WTC11 (cell line): Measurements from ENCODE around the gene PDCD6IP. TPM values are rescaled to one million over a fixed set of nuclear protein-coding genes. Genes with fewer than 3 reads are reported as not detected.
"Not testable (repeated sequence)": the region's sequence is repeated elsewhere in the genome, so short reads cannot be mapped to it uniquely, and the experiment has no call there.

Experiments used
- ATAC-seq: fragments of 200-7000 bp; cut with Tn5 transposase; 2 replicates; pipeline ENCODE4 v1.10.0; 2021; ENCODE audit warnings: mild to moderate bottlenecking, moderate library complexity
- CTCF ChIA-PET: fragments of 300-600 bp; sonication (Branson Sonifier 250); formaldehyde crosslinking; loops from one replicate; lab custom pipeline; 2021; ENCODE audit warnings: antibody characterized with exemption; lab: Charles Lee
- POLR2A ChIA-PET: fragments of 350-600 bp; sonication (Branson Sonifier 250); formaldehyde crosslinking; loops from one replicate; lab custom pipeline; 2021; ENCODE audit warnings: antibody characterized with exemption; lab: Charles Lee
- DNase-seq: peaks from one replicate; pipeline ENCODE4 v3.0.0; 2021; ENCODE audit warnings: low spot score
- H3K27ac Mint-ChIP-seq: 2 replicates; pipeline ENCODE4 v1.8.0; 2021; ENCODE audit warnings: mixed read lengths
- H3K27me3 Mint-ChIP-seq: 2 replicates; pipeline ENCODE4 v1.8.0; 2021; ENCODE audit warnings: low read depth, mild to moderate bottlenecking, moderate library complexity, mixed read lengths
- H3K36me3 Mint-ChIP-seq: 2 replicates; pipeline ENCODE4 v1.8.0; 2021; ENCODE audit warnings: mixed read lengths
- H3K4me1 Mint-ChIP-seq: 2 replicates; pipeline ENCODE4 v1.8.0; 2022; ENCODE audit warnings: mixed read lengths
- H3K4me3 Mint-ChIP-seq: 2 replicates; pipeline ENCODE4 v1.8.0; 2021; ENCODE audit warnings: mild to moderate bottlenecking, moderate library complexity, mixed read lengths
- H3K9me3 Mint-ChIP-seq: 2 replicates; pipeline ENCODE4 v1.8.0; 2021; ENCODE audit warnings: mixed read lengths
- EMX1 ChIP-seq: fragments of 250-450 bp; sonication (Bioruptor Pico); IDR thresholded peaks from 2 replicates; pipeline ENCODE4 v1.8.0; 2021; ENCODE audit warnings: mild to moderate bottlenecking
- FOXP1 ChIP-seq: sonication (generic); formaldehyde crosslinking; IDR thresholded peaks from 2 replicates; pipeline ENCODE4 v1.8.0; 2022; ENCODE audit warnings: missing genetic modification reagents, mild to moderate bottlenecking, moderate library complexity, borderline replicate concordance
- NR2C2 ChIP-seq: sonication (generic); formaldehyde crosslinking; IDR thresholded peaks from 2 replicates; pipeline ENCODE4 v1.8.0; 2022; ENCODE audit warnings: mild to moderate bottlenecking, missing genetic modification reagents
- PRDM15 ChIP-seq: sonication (generic); formaldehyde crosslinking; IDR thresholded peaks from 2 replicates; pipeline ENCODE4 v1.8.0; 2022; ENCODE audit warnings: missing genetic modification reagents
- SMAD4 ChIP-seq: sonication (generic); formaldehyde crosslinking; IDR thresholded peaks from 2 replicates; pipeline ENCODE4 v1.8.0; 2022; ENCODE audit warnings: mild to moderate bottlenecking, missing genetic modification reagents
- TP53 ChIP-seq: sonication (generic); formaldehyde crosslinking; IDR thresholded peaks from 2 replicates; pipeline ENCODE4 v1.8.1; 2023; ENCODE audit warnings: mild to moderate bottlenecking, missing genetic modification reagents
- ZBTB21 ChIP-seq: sonication (generic); formaldehyde crosslinking; IDR thresholded peaks from 2 replicates; pipeline ENCODE4 v1.8.1; 2023; ENCODE audit warnings: mild to moderate bottlenecking, missing genetic modification reagents, borderline replicate concordance
- ZNF121 ChIP-seq: sonication (generic); formaldehyde crosslinking; IDR thresholded peaks from 2 replicates; pipeline ENCODE4 v1.8.0; 2023; ENCODE audit warnings: missing genetic modification reagents
- ZNF232 ChIP-seq: sonication (generic); formaldehyde crosslinking; IDR thresholded peaks from 2 replicates; pipeline ENCODE4 v1.8.0; 2022; ENCODE audit warnings: mild to moderate bottlenecking, missing genetic modification reagents
- ZNF263 ChIP-seq: sonication (generic); formaldehyde crosslinking; IDR thresholded peaks from 2 replicates; pipeline ENCODE4 v1.8.1; 2022; ENCODE audit warnings: low read depth, mild to moderate bottlenecking, moderate library complexity, missing genetic modification reagents
- ZNF317 ChIP-seq: sonication (generic); formaldehyde crosslinking; IDR thresholded peaks from 2 replicates; pipeline ENCODE4 v1.8.1; 2023; ENCODE audit warnings: low read depth, mild to moderate bottlenecking, moderate library complexity, missing genetic modification reagents, borderline replicate concordance
- ZNF396 ChIP-seq: fragments of 250-450 bp; sonication (Bioruptor Pico); IDR thresholded peaks from 2 replicates; pipeline ENCODE4 v1.8.0; 2021; ENCODE audit warnings: mild to moderate bottlenecking, moderate library complexity, borderline replicate concordance
- ZNF423 ChIP-seq: fragments of 250-450 bp; sonication (Bioruptor Pico); IDR thresholded peaks from 2 replicates; pipeline ENCODE4 v2.1.2; 2022; ENCODE audit warnings: mild to moderate bottlenecking, moderate library complexity
- total RNA-seq: library from RNA; stranded (reverse); gene quantifications from 3 replicates; pipeline ENCODE4 v1.2.3, GENCODE V29; 2021
- TF ChIP-seq, protein P1 (sequence below): sonication (generic); formaldehyde crosslinking; IDR thresholded peaks from 2 replicates; pipeline ENCODE4 v1.8.1; 2022; ENCODE audit warnings: mild to moderate bottlenecking, missing genetic modification reagents, moderate library complexity, borderline replicate concordance
- TF ChIP-seq, protein P2 (sequence below): sonication (generic); formaldehyde crosslinking; IDR thresholded peaks from 2 replicates; pipeline ENCODE4 v1.8.1; 2023; ENCODE audit warnings: mild to moderate bottlenecking, missing genetic modification reagents, moderate library complexity
- TF ChIP-seq, protein P3 (sequence below): sonication (generic); formaldehyde crosslinking; IDR thresholded peaks from 2 replicates; pipeline ENCODE4 v1.8.0; 2023; ENCODE audit warnings: mild to moderate bottlenecking, missing genetic modification reagents
- TF ChIP-seq, protein P4 (sequence below): sonication (generic); formaldehyde crosslinking; IDR thresholded peaks from 2 replicates; pipeline ENCODE4 v1.8.0; 2022; ENCODE audit warnings: mild to moderate bottlenecking, missing genetic modification reagents

PDCD6IP gene
- total RNA-seq, 1 experiment from 2014 or later: 173 TPM

- Mint-ChIP-seq H3K36me3 (peaks cover 38% of the 10 kb centered on the region), H3K4me3 (no peak overlapping the region)
- no peak for DNase-seq
- CTCF ChIA-PET: interaction anchor here (0.8 to 1.1 kb wide), 3 partner anchors 47 to 461 kb away, joined by 3 to 5 read pairs (median 4); no protein-coding TSS in a partner anchor
- TF ChIP-seq, protein P1, sequence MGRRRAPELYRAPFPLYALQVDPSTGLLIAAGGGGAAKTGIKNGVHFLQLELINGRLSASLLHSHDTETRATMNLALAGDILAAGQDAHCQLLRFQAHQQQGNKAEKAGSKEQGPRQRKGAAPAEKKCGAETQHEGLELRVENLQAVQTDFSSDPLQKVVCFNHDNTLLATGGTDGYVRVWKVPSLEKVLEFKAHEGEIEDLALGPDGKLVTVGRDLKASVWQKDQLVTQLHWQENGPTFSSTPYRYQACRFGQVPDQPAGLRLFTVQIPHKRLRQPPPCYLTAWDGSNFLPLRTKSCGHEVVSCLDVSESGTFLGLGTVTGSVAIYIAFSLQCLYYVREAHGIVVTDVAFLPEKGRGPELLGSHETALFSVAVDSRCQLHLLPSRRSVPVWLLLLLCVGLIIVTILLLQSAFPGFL (CRISPR knock-in tag): no peak
- TF ChIP-seq, protein P2, sequence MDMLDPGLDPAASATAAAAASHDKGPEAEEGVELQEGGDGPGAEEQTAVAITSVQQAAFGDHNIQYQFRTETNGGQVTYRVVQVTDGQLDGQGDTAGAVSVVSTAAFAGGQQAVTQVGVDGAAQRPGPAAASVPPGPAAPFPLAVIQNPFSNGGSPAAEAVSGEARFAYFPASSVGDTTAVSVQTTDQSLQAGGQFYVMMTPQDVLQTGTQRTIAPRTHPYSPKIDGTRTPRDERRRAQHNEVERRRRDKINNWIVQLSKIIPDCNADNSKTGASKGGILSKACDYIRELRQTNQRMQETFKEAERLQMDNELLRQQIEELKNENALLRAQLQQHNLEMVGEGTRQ (CRISPR knock-in tag): no peak
- TF ChIP-seq ZNF396 (CRISPR knock-in tag) (no peak), ZNF232 (no peak)
- TF ChIP-seq, all 79 proteins: peak for 0
- no peaks in the 10 kb centered on the region for H3K9me3 Mint-ChIP-seq
- ATAC-seq: peak; percentile 64
- no peaks in the 10 kb centered on the region for H3K27me3 Mint-ChIP-seq
- no peak overlapping the region for H3K27ac Mint-ChIP-seq
- peaks cover 13% of the 10 kb centered on the region for H3K4me1 Mint-ChIP-seq
- POLR2A ChIA-PET: no interaction called here
Measured at GRCh38 chr3:33834096-33834453, 35.6 kb downstream of the PDCD6IP start.

DNA sequence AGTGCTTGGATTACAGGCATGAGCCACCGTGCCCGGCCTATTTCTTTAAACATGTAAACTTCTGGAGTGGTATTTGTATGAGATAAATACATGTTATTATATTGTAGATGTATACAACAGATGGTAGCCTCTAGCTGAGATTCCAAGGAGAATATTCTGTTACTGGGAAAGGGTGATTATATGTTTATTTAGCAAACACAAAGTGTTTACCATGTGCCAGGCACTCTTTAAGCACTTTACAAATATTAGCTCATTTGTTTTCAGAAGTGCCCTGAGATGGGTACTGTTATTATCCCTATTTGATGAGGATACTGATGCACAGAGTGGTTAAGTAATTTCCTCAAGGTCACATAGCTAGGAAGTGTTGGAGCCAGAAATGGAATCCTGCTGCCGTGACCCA is 38.8 kb downstream of the PDCD6IP start:
- H3K9me3 Mint-ChIP-seq, ATAC-seq, H3K27ac Mint-ChIP-seq, DNase-seq, H3K27me3 Mint-ChIP-seq, H3K4me3 Mint-ChIP-seq, POLR2A ChIA-PET: not testable (repeated sequence)
- CTCF ChIA-PET: interaction anchor here (0.7 kb wide), 1 partner anchor 9 kb away, joined by 3 read pairs; no protein-coding TSS in a partner anchor
- peaks cover 39% of the 10 kb centered on the region for H3K36me3 Mint-ChIP-seq
- H3K4me1 Mint-ChIP-seq: peaks cover 13% of the 10 kb centered on the region

DNA sequence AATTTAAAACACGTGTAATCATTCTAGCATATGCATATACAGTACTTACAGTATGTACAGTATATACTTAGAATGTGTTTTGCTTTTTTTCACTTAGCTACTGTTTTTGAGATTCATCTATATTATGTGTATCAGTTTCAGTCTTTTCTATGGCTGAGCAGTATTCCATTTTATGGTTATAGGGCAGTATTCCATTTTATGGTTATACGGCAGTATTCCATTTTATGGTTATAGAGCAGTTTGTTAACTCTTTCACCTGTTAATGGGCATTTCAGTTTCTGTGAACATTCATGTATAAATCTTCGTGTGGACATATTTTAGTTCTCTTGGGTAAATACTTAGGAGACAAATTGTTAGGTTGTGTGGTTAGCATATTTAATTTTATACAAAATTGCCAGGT is 40.9 kb downstream of the PDCD6IP start:
- TF ChIP-seq FOXP1 (CRISPR knock-in tag): no peak
- TF ChIP-seq EMX1: no peak
- TF ChIP-seq NR2C2 (CRISPR knock-in tag): no peak
- no peak for TF ChIP-seq SMAD4 (CRISPR knock-in tag)
- TF ChIP-seq ZNF121 (CRISPR knock-in tag): no peak
- no peak for TF ChIP-seq ZNF423 (CRISPR knock-in tag)
- TF ChIP-seq ZNF317: no peak
- TF ChIP-seq ZNF263 (CRISPR knock-in tag): no peak
- TF ChIP-seq TP53 (CRISPR knock-in tag): no peak
- TF ChIP-seq, protein P1 (CRISPR knock-in tag): no peak
- TF ChIP-seq ZBTB21: no peak
- TF ChIP-seq, protein P3, sequence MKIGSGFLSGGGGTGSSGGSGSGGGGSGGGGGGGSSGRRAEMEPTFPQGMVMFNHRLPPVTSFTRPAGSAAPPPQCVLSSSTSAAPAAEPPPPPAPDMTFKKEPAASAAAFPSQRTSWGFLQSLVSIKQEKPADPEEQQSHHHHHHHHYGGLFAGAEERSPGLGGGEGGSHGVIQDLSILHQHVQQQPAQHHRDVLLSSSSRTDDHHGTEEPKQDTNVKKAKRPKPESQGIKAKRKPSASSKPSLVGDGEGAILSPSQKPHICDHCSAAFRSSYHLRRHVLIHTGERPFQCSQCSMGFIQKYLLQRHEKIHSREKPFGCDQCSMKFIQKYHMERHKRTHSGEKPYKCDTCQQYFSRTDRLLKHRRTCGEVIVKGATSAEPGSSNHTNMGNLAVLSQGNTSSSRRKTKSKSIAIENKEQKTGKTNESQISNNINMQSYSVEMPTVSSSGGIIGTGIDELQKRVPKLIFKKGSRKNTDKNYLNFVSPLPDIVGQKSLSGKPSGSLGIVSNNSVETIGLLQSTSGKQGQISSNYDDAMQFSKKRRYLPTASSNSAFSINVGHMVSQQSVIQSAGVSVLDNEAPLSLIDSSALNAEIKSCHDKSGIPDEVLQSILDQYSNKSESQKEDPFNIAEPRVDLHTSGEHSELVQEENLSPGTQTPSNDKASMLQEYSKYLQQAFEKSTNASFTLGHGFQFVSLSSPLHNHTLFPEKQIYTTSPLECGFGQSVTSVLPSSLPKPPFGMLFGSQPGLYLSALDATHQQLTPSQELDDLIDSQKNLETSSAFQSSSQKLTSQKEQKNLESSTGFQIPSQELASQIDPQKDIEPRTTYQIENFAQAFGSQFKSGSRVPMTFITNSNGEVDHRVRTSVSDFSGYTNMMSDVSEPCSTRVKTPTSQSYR (CRISPR knock-in tag): no peak
- TF ChIP-seq PRDM15 (CRISPR knock-in tag): no peak
- TF ChIP-seq, protein P4, sequence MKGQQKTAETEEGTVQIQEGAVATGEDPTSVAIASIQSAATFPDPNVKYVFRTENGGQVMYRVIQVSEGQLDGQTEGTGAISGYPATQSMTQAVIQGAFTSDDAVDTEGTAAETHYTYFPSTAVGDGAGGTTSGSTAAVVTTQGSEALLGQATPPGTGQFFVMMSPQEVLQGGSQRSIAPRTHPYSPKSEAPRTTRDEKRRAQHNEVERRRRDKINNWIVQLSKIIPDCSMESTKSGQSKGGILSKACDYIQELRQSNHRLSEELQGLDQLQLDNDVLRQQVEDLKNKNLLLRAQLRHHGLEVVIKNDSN (CRISPR knock-in tag): no peak
- Mint-ChIP-seq H3K9me3 (no peaks in the 10 kb centered on the region), H3K27me3 (no peaks in the 10 kb centered on the region), H3K4me1 (no peaks in the 10 kb centered on the region), H3K4me3 (no peak overlapping the region), H3K36me3 (peaks cover 39% of the 10 kb centered on the region), H3K27ac (no peak overlapping the region)
- CTCF ChIA-PET: no interaction called here
- POLR2A ChIA-PET: no interaction called here
- DNase-seq (no peak), ATAC-seq (no peak)
